HG03060 (cell line): ENCODE data around the gene ETS2.
A peak's percentile ranks its signal among the peaks of the same experiment; 100 is the strongest.
"Not testable (repeated sequence)": the region's sequence is repeated elsewhere in the genome, so short reads cannot be mapped to it uniquely, and the experiment has no call there.

Source experiments
- ATAC-seq: cut with Tn5 transposase; IDR thresholded peaks from one replicate; pipeline ENCODE4 v1.9.1; 2021; ENCODE audit warnings: low read depth, moderate number of reproducible peaks; ENCODE audit not compliant: unreplicated experiment

Gene ETS2

DNA sequence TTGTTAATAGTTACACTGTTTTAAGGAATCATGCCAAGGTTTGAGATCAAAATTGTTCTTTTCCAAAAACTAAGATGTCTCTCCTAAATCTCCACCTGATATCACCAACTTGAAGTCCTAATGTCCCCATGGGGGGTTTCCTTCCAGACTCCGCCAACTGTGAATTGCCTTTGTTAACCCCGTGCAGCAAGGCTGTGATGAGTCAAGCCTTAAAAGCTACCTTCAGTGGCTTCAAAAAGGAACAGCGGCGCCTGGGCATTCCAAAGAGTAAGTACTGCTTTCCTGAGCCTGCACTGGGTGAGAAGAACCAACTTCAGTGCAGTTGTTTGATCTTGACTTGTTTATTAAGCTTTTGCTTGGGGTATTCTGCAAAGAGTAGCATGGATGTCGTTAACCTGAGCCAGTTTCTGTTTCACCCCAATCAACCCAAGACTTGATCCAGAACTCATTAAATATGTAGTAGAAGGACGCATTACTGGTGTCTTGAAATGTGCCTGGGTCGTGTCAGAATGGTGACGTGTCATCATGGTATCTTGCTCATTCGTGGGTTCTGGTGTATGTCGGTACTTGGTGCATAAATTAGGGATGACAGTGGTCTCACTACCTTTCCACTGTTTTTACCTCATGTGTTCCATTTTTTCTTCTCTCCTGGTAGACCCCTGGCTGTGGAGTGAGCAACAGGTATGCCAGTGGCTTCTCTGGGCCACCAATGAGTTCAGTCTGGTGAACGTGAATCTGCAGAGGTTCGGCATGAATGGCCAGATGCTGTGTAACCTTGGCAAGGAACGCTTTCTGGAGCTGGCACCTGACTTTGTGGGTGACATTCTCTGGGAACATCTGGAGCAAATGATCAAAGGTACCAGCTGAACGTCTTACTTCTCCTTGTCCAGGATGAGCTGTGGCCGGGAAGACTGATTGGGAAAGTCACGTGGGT is 8.7 kb downstream of the ETS2 start:
- ATAC-seq, result no peak

DNA sequence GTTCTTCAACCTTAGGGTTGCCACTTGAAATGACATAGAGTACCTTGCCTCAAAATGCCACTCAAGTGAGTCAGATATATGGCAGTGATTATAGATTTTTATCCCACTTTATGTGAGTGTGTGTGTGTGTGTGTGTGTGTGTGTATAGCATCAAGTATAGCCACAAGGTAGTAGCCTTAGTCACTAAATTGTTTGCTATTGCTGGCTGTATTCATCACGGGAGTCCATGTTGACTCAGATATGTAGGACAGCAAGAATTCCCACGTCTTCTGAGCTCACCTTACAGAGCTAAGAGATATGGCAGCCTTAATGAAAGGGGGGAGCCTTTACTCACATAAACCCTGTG is 9.3 kb downstream of the ETS2 start:
- ATAC-seq, result no peak

DNA sequence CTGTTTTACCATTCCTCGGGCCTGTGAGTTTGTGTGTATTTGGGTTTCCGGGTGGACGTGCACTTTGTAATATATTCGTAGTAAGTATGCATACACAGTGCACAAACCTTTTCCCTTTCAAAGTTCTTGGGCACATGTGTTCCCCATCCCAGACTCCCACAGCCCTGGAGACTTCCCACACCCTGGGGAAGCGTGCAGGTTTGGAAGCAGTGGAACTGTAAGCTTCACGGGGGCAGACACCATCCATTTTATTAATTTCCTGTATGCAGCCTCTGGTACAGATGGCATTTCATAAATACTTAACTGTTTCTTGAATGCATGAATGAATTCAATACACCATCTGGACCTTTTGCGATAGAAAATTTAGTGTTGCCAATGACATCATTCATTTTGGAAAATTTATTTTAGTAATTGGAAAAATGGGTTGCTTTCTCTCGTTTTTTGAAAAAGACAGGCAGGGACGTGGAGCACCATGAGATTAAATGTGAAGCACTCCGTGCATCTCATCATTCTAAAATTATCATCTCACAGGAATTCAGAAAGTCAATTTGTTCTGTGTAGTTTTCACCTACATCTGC is 10.8 kb downstream of the ETS2 start:
- no peak for ATAC-seq

DNA sequence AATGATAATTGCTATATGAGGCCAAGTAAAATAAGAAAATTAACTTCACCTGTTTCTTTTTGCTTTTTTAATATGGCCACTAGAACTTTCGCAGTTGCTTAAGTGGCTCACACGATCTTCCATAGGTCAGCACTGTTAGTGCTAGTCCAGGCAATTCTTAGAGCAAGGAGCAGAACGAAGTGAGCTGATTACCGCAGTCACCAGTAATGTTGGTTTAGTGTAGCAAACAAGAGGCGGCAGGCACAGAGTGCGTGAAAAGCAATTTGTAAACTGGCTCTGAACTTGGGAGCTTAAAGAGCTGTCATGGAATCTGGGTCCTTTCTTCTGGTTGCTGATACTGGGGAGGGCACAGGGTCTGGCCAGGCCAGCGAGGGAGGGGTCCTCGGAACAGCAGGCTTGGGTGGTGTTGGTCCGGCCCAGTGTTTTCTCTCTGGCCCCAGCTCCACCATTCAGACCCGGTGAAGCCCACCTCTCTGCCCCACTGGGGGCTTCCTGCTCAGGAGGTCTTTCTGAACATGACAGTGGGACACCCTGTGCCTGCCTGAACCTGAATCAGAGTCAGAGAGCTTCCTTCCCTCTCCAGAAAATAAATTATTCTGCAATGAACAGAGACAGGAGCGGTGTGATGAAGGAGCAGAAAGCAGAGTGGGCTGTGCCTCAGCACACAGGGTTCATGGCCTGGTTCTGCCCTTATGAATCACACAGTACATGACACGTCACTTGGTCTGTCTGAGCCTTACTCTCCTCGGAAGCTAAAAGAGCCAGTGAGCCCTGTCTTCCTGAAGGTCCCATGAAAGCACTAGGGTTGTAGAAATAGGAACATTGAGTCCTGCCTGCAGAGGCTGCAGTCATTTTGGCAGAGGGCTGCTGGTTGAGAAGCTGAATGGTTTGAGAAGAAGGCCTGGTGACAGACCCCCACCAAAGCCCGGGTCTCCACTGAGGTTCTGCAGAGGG is 11.9 kb downstream of the ETS2 start:
- ATAC-seq, result no peak

DNA sequence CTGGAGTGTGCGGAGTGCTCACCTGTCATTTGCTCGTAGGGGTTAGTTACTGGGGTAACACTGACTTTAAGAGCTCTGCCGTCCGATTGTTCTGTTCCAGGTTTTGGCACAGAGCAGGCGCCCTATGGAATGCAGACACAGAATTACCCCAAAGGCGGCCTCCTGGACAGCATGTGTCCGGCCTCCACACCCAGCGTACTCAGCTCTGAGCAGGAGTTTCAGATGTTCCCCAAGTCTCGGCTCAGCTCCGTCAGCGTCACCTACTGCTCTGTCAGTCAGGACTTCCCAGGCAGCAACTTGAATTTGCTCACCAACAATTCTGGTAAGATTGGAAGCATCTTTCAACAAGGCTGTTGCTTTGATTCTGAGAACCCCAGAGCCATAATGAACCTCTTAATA is 12.6 kb downstream of the ETS2 start:
- ATAC-seq, result no peak

DNA sequence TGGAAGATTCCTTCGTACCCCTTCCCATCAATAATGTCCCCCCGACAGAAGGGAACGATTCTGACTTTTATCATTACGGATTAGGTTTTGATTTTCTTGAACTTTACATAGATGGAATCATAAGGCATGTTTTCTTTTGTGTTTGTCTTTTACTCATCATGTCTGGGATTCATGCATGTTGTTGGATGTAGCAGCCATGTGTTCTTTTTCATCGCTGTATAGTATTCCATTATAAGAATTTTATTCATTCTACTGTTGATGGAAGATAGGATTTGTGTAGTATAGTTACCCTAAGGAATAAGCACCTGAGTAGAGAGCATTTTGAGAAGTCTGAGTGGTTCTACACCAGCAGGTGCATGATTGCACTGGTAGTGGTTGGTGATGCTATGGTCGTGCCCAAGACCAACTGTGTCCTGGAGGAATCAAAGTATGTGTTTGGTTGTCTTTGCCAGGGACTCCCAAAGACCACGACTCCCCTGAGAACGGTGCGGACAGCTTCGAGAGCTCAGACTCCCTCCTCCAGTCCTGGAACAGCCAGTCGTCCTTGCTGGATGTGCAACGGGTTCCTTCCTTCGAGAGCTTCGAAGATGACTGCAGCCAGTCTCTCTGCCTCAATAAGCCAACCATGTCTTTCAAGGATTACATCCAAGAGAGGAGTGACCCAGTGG is 13.5 kb downstream of the ETS2 start:
- ATAC-seq, result no peak

DNA sequence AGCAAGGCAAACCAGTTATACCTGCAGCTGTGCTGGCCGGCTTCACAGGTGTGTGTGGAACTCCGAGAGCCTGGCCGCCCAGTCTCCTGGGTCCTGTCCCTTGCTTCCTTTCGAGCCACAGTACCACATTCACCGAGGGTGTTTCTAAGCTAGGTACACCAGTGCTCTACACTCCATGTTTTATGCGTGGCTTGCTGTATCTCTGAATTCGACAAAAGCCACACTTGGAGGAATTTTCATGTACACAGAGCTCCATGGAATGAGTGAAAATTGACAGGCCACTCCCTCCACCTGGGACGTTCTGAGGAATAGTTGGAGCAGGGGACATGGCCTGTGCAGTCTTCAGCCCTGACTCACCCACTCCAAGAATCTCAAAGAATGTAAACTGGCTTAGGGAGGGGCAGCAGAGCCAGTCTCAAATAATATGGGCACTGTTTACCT is 14.0 kb downstream of the ETS2 start:
- ATAC-seq, result no peak

DNA sequence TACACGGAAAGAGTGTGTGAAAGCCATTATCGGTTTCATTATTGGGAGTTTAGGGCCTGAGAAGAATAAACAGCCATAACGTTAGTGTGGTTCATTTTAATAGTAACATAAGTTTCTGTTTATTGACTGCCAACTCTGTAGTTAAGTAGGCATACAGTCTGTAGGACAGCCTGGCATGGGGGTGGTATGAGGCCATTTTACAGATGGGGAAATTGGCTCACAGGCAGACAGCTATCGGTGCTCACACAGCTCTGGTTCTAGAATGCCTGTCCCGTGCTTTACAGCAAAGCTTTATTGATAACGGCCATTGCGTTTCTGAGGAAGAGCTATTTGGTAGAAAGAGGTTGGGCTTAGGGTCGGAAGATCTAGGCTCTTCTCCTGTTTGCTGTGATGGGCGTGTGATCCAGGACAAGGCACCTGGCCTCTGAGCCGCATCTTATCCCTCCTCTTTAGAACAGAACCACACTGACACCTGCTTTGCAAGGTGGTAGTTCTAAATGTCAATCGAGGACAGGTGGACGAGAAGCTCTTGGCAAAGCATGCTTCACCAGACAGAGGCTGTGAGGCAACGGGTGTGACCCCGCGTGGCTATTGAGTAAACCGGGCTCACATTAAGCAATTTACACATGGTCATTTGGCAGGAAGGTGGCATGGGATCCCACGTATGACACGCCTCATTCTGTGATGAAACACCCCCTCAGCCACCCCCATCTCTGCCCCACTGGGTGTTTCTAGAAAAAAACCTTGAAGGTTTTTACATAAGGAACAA is 14.9 kb downstream of the ETS2 start:
- no peak for ATAC-seq

DNA sequence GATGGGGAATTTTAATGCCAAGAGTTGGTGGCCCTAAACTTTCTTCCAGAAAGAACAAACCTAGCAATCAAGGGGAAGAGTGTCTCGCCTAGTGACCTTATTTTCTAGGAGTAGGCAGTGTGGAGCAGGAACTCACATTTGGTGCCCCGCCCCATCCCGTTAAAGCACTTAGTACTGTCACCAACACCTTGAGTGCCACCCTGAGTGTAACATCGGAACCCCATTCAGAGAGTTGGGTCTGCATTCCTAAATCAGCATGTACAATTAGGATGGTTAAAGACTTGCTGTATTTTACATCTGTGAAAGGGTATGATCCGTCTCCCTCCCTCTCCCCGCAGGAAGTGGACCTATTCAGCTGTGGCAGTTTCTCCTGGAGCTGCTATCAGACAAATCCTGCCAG is 15.5 kb downstream of the ETS2 start:
- no peak for ATAC-seq

DNA sequence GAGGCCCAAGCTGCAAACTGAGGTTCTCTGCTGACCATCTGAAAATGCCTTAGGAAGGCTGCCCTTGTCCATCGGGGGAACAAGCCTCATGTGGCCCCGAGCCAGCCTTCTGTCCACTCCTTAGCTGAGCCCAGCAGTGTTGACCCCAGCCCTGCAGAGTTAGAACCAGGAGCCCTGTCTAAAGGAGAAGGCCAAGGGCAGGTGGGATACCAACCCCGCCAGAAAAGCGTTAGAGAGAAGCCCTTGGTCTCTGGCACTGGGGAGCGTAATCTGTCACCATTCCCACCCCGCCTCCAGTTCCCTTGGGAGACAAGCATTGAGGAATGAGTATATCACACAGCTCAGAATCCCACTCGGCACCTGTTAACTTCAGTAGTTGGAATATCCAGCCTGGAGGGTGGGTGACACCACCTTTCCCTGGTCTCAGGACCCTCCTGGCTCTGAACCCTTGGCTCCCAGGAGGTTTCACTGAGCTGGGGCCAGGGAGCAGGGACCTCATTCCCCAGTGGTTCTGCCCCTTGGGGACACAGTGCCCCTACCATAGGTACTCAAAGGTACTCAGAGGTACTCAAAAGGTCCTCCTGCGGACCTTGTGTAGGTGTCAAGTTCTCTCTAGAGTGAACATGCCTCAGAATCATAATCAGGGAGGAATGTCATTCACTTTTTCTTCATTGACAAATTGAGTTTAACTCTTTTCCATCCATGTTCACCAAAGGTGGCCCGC is 16.4 kb downstream of the ETS2 start:
- ATAC-seq, result no peak

DNA sequence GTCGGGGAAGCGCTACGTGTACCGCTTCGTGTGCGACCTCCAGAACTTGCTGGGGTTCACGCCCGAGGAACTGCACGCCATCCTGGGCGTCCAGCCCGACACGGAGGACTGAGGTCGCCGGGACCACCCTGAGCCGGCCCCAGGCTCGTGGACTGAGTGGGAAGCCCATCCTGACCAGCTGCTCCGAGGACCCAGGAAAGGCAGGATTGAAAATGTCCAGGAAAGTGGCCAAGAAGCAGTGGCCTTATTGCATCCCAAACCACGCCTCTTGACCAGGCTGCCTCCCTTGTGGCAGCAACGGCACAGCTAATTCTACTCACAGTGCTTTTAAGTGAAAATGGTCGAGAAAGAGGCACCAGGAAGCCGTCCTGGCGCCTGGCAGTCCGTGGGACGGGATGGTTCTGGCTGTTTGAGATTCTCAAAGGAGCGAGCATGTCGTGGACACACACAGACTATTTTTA is 17.1 kb downstream of the ETS2 start:
- no peak for ATAC-seq

DNA sequence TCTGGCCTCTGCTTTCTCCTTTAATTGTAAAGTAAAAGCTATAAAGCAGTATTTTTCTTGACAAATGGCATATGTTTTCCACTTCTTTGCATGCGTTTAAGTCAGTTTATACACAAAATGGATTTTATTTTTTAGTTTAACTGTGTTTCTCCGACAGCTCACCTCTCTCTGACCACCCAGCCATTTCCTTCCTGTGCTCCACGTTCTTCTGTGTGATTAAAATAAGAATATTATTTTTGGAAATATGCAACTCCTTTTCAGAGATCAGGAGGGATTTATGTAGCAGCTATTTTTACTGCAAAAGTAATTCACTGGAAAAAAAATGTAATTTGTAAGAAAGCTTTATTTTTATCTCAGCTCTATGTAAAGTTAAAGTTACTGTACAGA is 18.0 kb downstream of the ETS2 start:
- ATAC-seq, result no peak

DNA sequence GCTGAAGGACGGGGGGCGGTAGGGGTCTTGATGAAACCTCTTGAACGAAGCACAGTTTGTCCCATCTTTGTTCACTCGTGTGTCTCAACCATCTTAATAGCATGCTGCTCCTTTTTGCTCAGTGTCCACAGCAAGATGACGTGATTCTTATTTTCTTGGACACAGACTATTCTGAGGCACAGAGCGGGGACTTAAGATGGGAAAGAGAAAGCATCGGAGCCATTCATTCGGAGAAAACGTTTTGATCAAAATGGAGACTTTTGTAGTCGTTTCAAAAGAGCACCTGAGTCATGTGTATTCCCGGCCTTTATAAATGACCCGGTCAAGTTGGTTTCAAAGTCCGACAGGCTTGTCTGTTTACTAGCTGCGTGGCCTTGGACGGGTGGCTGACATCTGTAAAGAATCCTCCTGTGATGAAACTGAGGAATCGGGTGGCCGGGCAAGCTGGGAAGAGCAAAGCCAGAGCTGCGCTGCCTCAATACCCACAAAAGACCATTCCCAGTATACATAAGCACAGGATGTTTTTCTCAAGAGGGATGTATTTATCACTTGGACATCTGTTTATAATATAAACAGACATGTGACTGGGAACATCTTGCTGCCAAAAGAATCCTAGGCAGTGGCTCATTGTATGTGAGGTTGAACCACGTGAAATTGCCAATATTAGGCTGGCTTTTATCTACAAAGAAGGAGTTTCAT is 18.5 kb downstream of the ETS2 start:
- no peak for ATAC-seq

DNA sequence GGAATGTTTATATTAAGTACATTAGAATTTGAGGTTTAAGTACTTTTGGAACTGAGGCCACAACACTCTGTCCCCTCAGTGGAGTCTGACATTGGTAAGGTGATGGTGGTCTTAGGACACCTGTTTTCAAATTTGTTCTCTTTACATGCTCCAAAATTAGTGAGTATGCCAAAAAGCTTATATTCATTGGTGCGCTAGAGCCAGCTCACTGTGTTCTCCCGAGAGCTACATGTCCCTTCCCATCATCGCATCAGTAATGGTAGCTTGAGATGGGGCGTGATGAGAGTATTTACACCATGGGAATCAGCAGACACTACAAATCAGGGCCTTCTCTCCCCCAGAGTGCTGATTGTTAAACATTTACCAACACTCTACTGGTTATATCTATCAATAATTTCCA is 19.5 kb downstream of the ETS2 start:
- no peak for ATAC-seq

DNA sequence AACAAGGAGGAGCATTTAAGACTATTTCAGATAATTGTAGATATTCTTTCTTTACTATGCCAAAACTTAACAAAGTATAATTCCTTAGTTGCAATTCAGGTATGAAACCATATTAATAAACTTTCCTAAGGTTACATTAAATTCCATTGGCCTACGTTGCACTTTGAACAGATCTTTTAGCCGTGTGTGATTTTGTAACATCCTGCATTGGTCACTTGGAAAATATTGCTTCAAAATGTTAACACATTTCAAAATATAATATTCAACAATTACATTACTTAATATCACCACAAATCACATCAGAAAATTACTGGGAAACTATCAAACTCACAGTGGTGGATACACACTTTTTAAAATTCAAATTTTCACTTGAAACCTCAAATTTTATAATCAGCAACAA is 20.2 kb downstream of the ETS2 start:
- no peak for ATAC-seq

DNA sequence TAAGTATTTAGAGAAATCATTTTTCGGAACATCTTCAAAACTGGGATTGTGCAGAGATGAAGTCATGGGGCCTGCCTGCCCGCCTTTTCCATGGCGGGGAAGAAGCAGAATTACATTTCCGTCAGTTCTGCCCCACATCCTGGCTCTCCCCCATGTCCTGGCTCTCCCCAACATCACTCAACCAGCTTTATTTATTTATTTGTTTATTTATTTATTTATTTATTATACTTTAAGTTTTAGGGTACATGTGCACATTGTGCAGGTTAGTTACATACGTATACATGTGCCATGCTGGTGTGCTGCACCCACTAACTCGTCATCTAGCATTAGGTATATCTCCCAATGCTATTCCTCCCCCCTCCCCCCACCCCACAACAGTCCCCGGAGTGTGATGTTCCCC is 22.4 kb downstream of the ETS2 start:
- ATAC-seq, result not testable (repeated sequence)

DNA sequence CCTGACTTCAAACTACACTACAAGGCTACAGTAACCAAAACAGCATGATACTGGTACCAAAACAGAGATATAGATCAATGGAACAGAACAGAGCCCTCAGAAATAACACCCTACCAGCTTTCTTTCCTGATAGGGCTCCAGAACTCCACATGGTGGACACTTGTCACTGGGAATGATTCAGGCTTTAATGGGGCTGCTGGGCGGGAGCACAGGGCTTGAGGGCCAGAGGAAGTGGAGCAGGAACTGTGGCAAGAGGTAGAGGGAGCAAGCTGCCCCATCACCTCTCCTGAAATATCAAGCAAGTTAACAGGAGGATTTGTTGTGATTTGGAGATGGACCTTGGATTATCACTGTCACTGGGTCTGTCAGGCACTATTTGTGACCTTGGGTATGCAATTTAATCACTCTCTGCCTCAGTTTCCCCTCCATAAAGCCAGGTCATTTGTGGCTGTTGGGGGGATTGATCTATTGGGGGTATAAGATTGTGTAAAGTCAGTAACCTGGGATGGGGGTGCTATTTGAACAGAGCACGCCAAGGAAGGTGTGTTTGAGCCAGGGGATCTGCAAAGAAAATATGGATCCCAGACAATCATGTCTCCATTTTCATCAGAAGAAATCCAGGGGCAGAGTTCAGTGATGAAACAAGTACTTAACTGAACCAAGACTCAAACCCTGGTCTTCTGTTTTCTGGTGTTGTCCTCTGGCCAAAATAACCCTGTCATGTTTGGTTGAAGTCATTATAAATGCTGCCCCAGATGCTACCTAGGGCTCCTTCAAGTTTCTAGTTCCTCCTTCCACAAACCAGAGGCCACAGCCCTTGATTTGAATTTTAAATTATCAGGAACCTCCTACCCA is 25.2 kb downstream of the ETS2 start:
- ATAC-seq, result peak; percentile 60
